ENCODE data around the gene ACCSL. TPM values are rescaled to one million over a fixed set of nuclear protein-coding genes. Genes with fewer than 3 reads are reported as not detected.

ACCSL gene
- total RNA-seq, 4 donors from 2014 or later: 0.78 TPM; not detected in 3

DNA sequence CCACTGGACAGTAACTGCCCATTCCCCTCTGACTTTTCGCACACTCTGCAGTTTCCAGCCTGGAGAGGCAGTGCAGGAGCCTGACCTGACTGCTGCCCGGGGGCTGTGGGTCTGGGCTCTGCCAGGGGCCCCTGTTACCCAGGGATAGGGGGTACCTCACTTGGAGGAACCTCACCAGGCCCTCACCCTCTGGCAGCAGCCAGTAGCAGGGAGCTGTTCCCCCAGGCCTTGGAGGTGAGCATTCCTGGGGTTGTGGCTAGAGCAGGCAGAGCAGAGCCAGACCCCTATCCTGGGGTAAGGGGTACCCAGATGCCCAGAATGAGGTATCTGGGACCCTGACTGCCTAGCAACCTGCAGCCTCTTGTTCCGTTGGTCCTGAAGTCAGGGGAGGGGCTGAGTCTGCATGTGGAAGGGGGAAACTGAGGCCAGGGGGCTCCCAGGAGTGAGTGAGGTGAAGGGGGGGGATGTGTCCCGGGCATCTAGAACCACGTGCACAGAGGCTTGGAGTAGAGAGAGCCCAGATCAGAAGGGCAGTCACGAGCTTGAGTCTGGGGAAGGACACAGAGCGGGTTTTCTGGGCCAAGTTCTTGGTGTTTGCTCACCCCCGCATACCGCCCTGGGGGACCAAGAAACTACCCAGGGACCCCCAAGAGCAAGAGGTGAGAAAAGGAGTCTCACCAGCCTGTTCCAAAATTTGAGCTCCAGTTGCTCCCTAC is 43.9 kb upstream of the ACCSL start:
- H3K4me1 ChIP-seq: peaks cover 0 to 24% (median 0%) of the 10 kb centered on the region in 4 donors
- WGBS, 2 donors: 90 to 91% methylated on average over 9 of the region's 9 CpGs

DNA sequence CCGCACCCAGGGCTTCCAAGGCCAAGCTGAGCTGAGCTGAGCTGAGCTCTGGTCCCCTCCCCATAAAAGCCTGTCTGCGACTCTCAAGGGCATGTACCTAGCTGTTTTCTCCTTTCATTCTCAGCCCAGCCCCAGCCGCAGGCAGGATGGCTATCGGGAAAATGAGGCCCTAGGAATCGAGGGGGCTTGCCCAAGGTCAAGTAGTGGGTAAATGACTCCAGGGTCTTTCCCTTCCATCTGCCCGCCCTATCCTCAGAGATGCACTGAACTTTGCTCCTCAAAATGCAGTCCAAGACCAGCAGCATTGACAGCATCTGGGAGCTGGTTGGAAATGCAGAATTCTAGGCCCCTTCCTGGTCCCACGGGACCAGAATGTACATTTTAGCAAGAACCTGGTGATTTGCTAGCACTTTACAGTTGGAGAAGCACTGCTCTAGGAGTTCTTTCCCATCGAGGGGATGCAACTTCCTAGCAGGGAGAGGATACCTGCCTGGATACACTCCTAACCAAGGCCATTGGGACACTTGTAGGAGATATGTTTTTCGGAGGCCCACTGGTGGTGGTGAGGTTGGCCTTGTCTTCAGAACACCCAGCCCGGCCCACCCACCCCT is 43.2 kb upstream of the ACCSL start:
- peak overlapping the region in 1 of 4 donors; percentile 48 for H3K27ac ChIP-seq
- H3K36me3 ChIP-seq: no peaks in the 10 kb centered on the region
- no peaks in the 10 kb centered on the region for H3K27me3 ChIP-seq
- H3K4me1 ChIP-seq: peaks cover 0 to 24% (median 0%) of the 10 kb centered on the region in 4 donors
- no peaks in the 10 kb centered on the region for H3K9me3 ChIP-seq
- 85 to 92% methylated on average over 9 to 10 of the region's 10 CpGs for WGBS, 2 donors
- DNase-seq (ENCODE audit: low spot score in 2 of 2): no peak
- no peak overlapping the region for H3K4me3 ChIP-seq
- TF ChIP-seq, protein P1, sequence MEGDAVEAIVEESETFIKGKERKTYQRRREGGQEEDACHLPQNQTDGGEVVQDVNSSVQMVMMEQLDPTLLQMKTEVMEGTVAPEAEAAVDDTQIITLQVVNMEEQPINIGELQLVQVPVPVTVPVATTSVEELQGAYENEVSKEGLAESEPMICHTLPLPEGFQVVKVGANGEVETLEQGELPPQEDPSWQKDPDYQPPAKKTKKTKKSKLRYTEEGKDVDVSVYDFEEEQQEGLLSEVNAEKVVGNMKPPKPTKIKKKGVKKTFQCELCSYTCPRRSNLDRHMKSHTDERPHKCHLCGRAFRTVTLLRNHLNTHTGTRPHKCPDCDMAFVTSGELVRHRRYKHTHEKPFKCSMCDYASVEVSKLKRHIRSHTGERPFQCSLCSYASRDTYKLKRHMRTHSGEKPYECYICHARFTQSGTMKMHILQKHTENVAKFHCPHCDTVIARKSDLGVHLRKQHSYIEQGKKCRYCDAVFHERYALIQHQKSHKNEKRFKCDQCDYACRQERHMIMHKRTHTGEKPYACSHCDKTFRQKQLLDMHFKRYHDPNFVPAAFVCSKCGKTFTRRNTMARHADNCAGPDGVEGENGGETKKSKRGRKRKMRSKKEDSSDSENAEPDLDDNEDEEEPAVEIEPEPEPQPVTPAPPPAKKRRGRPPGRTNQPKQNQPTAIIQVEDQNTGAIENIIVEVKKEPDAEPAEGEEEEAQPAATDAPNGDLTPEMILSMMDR (IDR thresholded peaks at IDR 0.05): no peak
- TF ChIP-seq POLR2A (IDR thresholded peaks at IDR 0.05): no peak

More for the DNA sequence above, 43.9 kb upstream of the ACCSL start:
- DNase-seq (ENCODE audit: low spot score in 2 of 2): no peak
- no peak overlapping the region for H3K4me3 ChIP-seq
- TF ChIP-seq, protein P1 (IDR thresholded peaks at IDR 0.05): no peak
- TF ChIP-seq EP300 (IDR thresholded peaks at IDR 0.05): no peak
- no peak for TF ChIP-seq POLR2A (IDR thresholded peaks at IDR 0.05)
- no peaks in the 10 kb centered on the region for H3K9me3 ChIP-seq
- no peaks in the 10 kb centered on the region for H3K36me3 ChIP-seq
- H3K27me3 ChIP-seq: no peaks in the 10 kb centered on the region
- H3K27ac ChIP-seq: peak overlapping the region in 1 of 4 donors; percentile 48

DNA sequence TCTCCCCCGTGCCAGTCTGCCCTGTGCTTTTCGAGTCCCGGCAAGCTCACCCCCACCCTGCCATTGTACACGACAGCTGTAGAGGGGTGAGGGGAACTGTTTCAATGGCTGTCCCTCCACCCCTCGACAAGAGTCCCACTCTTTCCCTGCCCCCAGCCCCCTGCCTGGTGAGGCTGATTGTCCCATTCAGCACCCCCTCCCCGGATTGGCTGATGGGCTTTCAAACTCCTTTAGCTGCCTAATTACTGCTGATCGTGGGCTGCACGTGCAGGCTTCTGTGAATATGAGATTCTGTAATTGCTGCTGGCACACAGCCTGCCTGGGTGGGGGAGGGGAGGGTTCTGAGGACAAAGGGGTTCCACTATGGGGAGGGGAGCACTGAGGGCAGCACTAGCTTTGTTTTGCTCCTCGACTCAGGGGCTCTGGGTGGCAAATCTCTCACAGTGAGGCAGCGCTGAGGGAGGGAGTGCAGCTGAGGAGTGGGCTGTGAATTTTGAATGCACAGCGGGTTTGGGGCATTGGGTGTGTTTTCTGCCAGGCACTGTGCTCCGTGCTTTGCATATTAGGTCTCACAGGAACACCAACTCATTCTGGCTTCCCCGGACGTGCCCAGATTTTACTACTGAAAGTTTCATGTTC is 42.6 kb upstream of the ACCSL start:
- H3K4me1 ChIP-seq: peaks cover 0 to 24% (median 0%) of the 10 kb centered on the region in 4 donors
- no peaks in the 10 kb centered on the region for H3K36me3 ChIP-seq
- H3K4me3 ChIP-seq: no peak overlapping the region
- WGBS, 2 donors: 33 to 35% methylated on average over 12 to 14 of the region's 14 CpGs
- H3K9me3 ChIP-seq: no peaks in the 10 kb centered on the region
- H3K27ac ChIP-seq: no peak overlapping the region
- H3K27me3 ChIP-seq: no peaks in the 10 kb centered on the region
- TF ChIP-seq POLR2A (IDR thresholded peaks at IDR 0.05) (no peak), EP300 (IDR thresholded peaks at IDR 0.05) (no peak)
- TF ChIP-seq, protein P1 (IDR thresholded peaks at IDR 0.05): no peak
- DNase-seq (ENCODE audit: low spot score in 2 of 2): no peak

DNA sequence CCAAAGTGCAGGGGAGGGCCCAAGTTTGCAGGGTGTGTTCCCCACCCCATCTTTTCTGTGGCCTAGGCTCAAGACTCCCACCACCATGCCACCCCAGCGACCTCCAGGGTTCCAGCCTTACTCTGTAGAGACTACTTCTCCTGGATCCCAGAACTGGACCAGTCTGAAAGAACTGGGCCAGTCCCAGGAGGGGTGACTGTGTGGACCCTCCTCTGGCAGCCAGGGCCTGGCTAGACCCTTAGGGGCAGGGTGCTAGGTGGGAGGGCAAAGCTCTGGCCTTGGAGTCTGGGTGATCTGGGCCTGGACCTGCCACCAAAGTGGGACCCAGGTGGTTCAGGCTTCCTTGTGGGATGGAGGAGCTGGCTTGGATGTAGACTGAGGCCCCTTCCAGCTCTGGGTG is 41.8 kb upstream of the ACCSL start:
- WGBS, 2 donors: 100% methylated on average over 1 of the region's 1 CpG
- DNase-seq (ENCODE audit: low spot score in 2 of 2): no peak
- Histone ChIP-seq H3K27me3 (no peaks in the 10 kb centered on the region), H3K4me3 (no peak overlapping the region), H3K9me3 (no peaks in the 10 kb centered on the region), H3K36me3 (no peaks in the 10 kb centered on the region), H3K27ac (peak overlapping the region in 2 of 4 donors; percentile 12 to 46), H3K4me1 (peaks cover 0 to 24% (median 0%) of the 10 kb centered on the region in 4 donors)
- TF ChIP-seq, protein P1 (IDR thresholded peaks at IDR 0.05): no peak
- no peak for TF ChIP-seq POLR2A (IDR thresholded peaks at IDR 0.05)
- TF ChIP-seq EP300 (IDR thresholded peaks at IDR 0.05): no peak

DNA sequence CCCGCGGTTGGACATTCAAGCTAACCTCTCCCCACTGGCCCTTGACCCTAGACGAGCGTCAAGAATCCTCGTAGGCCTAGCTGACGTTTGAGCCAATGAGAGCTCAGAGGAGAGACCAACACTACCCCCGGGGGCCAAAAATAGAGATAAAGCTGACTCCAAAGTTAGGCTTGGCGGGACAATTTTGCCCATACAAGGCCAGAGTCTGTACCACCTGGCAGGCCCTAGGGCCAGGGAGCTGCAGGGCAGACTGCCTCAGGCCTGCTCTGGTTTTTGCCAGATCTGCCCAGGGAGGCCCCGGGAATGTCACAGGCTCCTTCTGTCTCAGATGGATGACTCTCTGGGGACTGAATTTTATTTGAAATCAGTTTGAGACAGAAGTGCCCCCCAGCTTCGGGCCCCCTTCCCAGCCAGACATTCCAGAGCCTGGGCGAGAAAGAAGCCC is 40.8 kb upstream of the ACCSL start:
- Histone ChIP-seq H3K4me1 (peaks cover 0 to 24% (median 0%) of the 10 kb centered on the region in 4 donors), H3K4me3 (no peak overlapping the region), H3K36me3 (no peaks in the 10 kb centered on the region), H3K27me3 (no peaks in the 10 kb centered on the region), H3K27ac (peak overlapping the region in 3 of 4 donors; percentile 36 to 75 (median 46)), H3K9me3 (no peaks in the 10 kb centered on the region)
- DNase-seq (ENCODE audit: low spot score in 2 of 2): no peak
- WGBS, 2 donors: 62 to 67% methylated on average over 11 of the region's 11 CpGs
- TF ChIP-seq EP300 (IDR thresholded peaks at IDR 0.05): peak in 1 of 2 donors; percentile 27
- TF ChIP-seq POLR2A (IDR thresholded peaks at IDR 0.05): no peak

All from tibial nerve (tissue), 4 donors.